Right atrium auricular region (tissue), 2 donors: ENCODE data around the gene SPEN. TPM values are rescaled to one million over a fixed set of nuclear protein-coding genes. Genes with fewer than 3 reads are reported as not detected.

Source experiments
- DNase-seq: peaks from one replicate; pipeline ENCODE4 v3.0.0-alpha.2; 2019; ENCODE audit warnings: low spot score
- H3K27ac ChIP-seq, 2 donors: fragments of 200-600 bp; sonication (generic); 1 replicate in 1 of 2; 2 replicates in 1 of 2; pipeline ENCODE4 v1.5.1; 2016 to 2019
- H3K27me3 ChIP-seq, 2 donors: fragments of 200-600 bp; sonication (generic); one replicate each; pipeline versions ENCODE4 v1.5.1 to v1.6.0; 2017 to 2019
- H3K36me3 ChIP-seq: fragments of 200-600 bp; sonication (generic); one replicate; pipeline ENCODE4 v1.5.1; 2016
- H3K4me1 ChIP-seq, 2 donors: fragments of 200-600 bp; sonication (generic); one replicate each; pipeline versions ENCODE4 v1.5.1 to v1.6.0; 2017 to 2019
- H3K4me3 ChIP-seq, 2 donors: fragments of 200-600 bp; sonication (generic); 1 replicate in 1 of 2; 2 replicates in 1 of 2; pipeline ENCODE4 v1.5.1; 2017 to 2019; ENCODE audit warnings: mild to moderate bottlenecking in 1 of 2, moderate library complexity in 1 of 2
- H3K9me3 ChIP-seq, 2 donors: fragments of 200-600 bp; sonication (generic); one replicate each; pipeline ENCODE4 v1.5.1; 2019
- CTCF ChIP-seq, 2 donors: fragments of 200-600 bp; sonication (generic); IDR thresholded peaks; one replicate each; pipeline ENCODE4 v1.5.1; 2019; ENCODE audit warnings: antibody characterized with exemption in 2 of 2
- total RNA-seq, 2 donors: library from RNA; depleted of rRNA; stranded (reverse); fragments of >200 nt; gene quantifications; one replicate each; pipeline ENCODE4 v1.1.0, GENCODE V29; 2016

Gene SPEN
- total RNA-seq, 2 donors from 2014 or later = 25.0 to 32.9 TPM

- Histone ChIP-seq H3K4me3 (no peak overlapping the region), H3K4me1 (peaks cover 0 to 73% of the 10 kb centered on the region in 2 donors), H3K9me3 (no peaks in the 10 kb centered on the region), H3K36me3 (no peaks in the 10 kb centered on the region), H3K27ac (peak overlapping the region; percentile 15 to 42), H3K27me3 (no peaks in the 10 kb centered on the region)
- TF ChIP-seq CTCF (IDR thresholded peaks at IDR 0.05) = no peak
- no peak for DNase-seq
These were observed 108.6 kb downstream of the SPEN start for GRCh38 chr1:15956150-15956549.

GRCh38 chr1:15957221-15958095 lies 110.0 kb downstream of the SPEN start:
- peaks cover 0 to 60% of the 10 kb centered on the region in 2 donors for H3K4me1 ChIP-seq
- no peaks in the 10 kb centered on the region for H3K9me3 ChIP-seq
- H3K27me3 ChIP-seq = no peaks in the 10 kb centered on the region
- no peak for TF ChIP-seq CTCF (IDR thresholded peaks at IDR 0.05)
- no peaks in the 10 kb centered on the region for H3K36me3 ChIP-seq
- H3K27ac ChIP-seq = no peak overlapping the region
- no peak for DNase-seq
- no peak overlapping the region for H3K4me3 ChIP-seq

GRCh38 chr1:15958111-15958510 lies 110.6 kb downstream of the SPEN start:
- Histone ChIP-seq H3K36me3 (no peaks in the 10 kb centered on the region), H3K4me1 (peaks cover 0 to 58% of the 10 kb centered on the region in 2 donors), H3K9me3 (no peaks in the 10 kb centered on the region), H3K27ac (no peak overlapping the region), H3K4me3 (no peak overlapping the region), H3K27me3 (no peaks in the 10 kb centered on the region)
- TF ChIP-seq CTCF (IDR thresholded peaks at IDR 0.05) = no peak
- DNase-seq = no peak

- DNase-seq = no peak
- H3K4me1 ChIP-seq = peaks cover 0 to 57% of the 10 kb centered on the region in 2 donors
- H3K27me3 ChIP-seq = no peaks in the 10 kb centered on the region
- no peak overlapping the region for H3K27ac ChIP-seq
- H3K4me3 ChIP-seq = no peak overlapping the region
- TF ChIP-seq CTCF (IDR thresholded peaks at IDR 0.05) = no peak
- H3K36me3 ChIP-seq = no peaks in the 10 kb centered on the region
- no peaks in the 10 kb centered on the region for H3K9me3 ChIP-seq
These were observed 111.3 kb downstream of the SPEN start for GRCh38 chr1:15958793-15959192.

- H3K27me3 ChIP-seq = no peaks in the 10 kb centered on the region
- no peak overlapping the region for H3K27ac ChIP-seq
- H3K4me3 ChIP-seq = no peak overlapping the region
- TF ChIP-seq CTCF (IDR thresholded peaks at IDR 0.05) = no peak
- H3K9me3 ChIP-seq = no peaks in the 10 kb centered on the region
- no peak for DNase-seq
- H3K36me3 ChIP-seq = no peaks in the 10 kb centered on the region
- H3K4me1 ChIP-seq = peaks cover 0 to 52% of the 10 kb centered on the region in 2 donors
These were observed 111.9 kb downstream of the SPEN start for GRCh38 chr1:15959424-15959823.
